Pancreas (tissue), 10 donors: ENCODE measurements around the gene CYTIP. TPM values are rescaled to one million over a fixed set of nuclear protein-coding genes. Genes with fewer than 3 reads are reported as not detected.
"Not testable (repeated sequence)": the region's sequence is repeated elsewhere in the genome, so short reads cannot be mapped to it uniquely, and the experiment has no call there.

Experiments used
- ATAC-seq, 4 donors: fragments of 200-7000 bp; cut with Tn5 transposase; one replicate each; pipeline versions ENCODE4 v1.8.0 to v1.9.1; 2020; ENCODE audit warnings: mild to moderate bottlenecking in 4 of 4, moderate library complexity in 4 of 4
- DNase-seq, 6 donors: peaks; one replicate each; pipeline ENCODE4 v3.0.0-alpha.2; 2020
- FAIRE-seq: peaks from 2 replicates; lab custom pipeline; 2012; peaks lifted over from hg19 to GRCh38; lab: Jason Lieb, UNC
- H3K27ac ChIP-seq, 4 donors: fragments of 200-600 bp; sonication (generic); 1 replicate in 3 of 4; 2 replicates in 1 of 4; pipeline versions ENCODE4 v1.5.0 to v1.8.0; 2020
- H3K27me3 ChIP-seq, 4 donors: fragments of 200-600 bp; one replicate each; pipeline ENCODE4 v1.8.0; 2021
- H3K36me3 ChIP-seq, 3 donors: fragments of 200-600 bp; sonication (generic) in 1 of 3; one replicate each; pipeline versions ENCODE4 v1.5.0 to v1.8.0; 2020 to 2021
- H3K4me1 ChIP-seq, 3 donors: fragments of 200-600 bp; one replicate each; pipeline ENCODE4 v1.8.0; 2021
- H3K4me3 ChIP-seq, 4 donors: fragments of 200-600 bp; sonication (generic) in 2 of 4; one replicate each; pipeline versions ENCODE4 v1.5.0 to v1.8.0; 2020 to 2021
- H3K9me3 ChIP-seq, 4 donors: fragments of 200-600 bp; one replicate each; pipeline ENCODE4 v1.8.0; 2021
- WGBS, 2 donors: extraction: QIAGEN DNeasy Blood & Tissue Kit; methylation state at CpG; one replicate each; pipeline ENCODE4 v1.1.7; 2013; 5-methylcytosine and 5-hydroxymethylcytosine counted together
- intact Hi-C, 3 donors: fragments of 100-400 bp; cut with DNase I; formaldehyde crosslinking; loops; one replicate each; pipeline versions ENCODE4 v1.11.1 to v1.14.2; 2022
- polyA plus RNA-seq, 2 donors: library from polyadenylated mRNA; stranded (reverse); fragments of 200-250 nt; gene quantifications; one replicate each; pipeline ENCODE4 v1.2.3, GENCODE V29; 2013
- total RNA-seq, 6 donors: library from RNA; stranded (reverse); fragmentation: NEBNext Ultra II Directional in 4 of 6; extraction: Animal tissue kit (Norgen Biotek cat#: 25700) in 4 of 6; gene quantifications; one replicate each; pipeline versions ENCODE4 v1.2.1 to v1.2.4, GENCODE V29; 2021 to 2023
- TF ChIP-seq, protein P1 (sequence below), 4 donors: fragments of 200-600 bp; sonication (generic) in 3 of 4; IDR thresholded peaks; one replicate each; pipeline versions ENCODE4 v1.5.0 to v1.8.0; 2021; ENCODE audit warnings: antibody characterized with exemption in 4 of 4
- donor health status: healthy with polysubstance abuse.
- donor health status: DM: no; HTN: no; CAD: no; lungs with moderate emphysema.
- donor health status: DM: no; HTN: no; CAD: no.
- donor health status: control.
- donor health status: control.
- donor health status: Bipolar disorder and iron deficiency.
- donor health status: DM: yes; HTN: yes; CAD: no.
- donor health status: DM: no; HTN: no; CAD: no.
- donor health status: DM: no; HTN: no; CAD: no.
- donor health status: DM: yes; HTN: yes; CAD: no.

CYTIP gene
- total and polyA plus RNA-seq, 8 donors, result 0.47 to 6.4 (median 2.7) TPM

DNA sequence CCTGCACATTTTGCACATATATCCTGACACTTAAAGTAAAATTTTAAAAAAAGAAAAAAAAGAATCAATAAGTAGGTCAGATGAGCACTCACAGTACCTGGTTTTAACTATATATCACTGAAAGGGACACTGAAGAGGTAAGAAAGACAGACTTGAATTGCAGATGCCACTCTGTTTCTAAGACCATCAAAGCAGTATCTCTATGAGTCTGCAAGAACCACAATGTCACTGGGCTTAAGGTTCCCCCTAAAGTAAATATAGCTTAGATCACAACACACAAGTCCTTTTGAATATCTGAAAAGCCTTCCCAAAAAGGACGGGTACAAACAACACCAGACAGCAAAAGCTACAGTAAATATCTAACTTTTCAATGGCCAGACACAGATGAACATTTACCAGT lies 57.6 kb downstream of the CYTIP start:
- no peak for ATAC-seq
- 45 to 47% methylated on average over 1 of the region's 1 CpG for WGBS, 2 donors

DNA sequence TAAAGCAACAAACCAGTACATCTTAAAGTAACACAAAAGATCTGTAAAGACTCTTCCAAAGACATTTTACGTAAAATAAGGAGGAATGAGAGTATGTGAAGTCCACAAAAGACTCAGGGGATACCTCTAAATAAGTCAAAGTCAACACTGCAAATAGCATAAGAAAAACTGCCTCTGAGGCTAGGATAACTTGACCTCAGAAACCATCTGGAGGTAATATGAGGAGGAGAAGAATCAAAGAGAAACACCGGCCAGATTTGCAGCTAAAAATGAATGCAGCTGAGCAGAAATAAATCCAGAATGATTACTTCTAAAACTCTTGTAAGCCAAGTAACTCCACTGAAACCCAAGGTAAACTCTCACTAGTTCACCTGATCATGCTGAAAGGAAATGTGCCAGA lies 66.0 kb downstream of the CYTIP start:
- ATAC-seq (no peak), DNase-seq (no peak), FAIRE-seq (no peak)
- 86 to 90% methylated on average over 2 of the region's 2 CpGs for WGBS, 2 donors
- Histone ChIP-seq H3K27me3 (no peaks in the 10 kb centered on the region), H3K9me3 (no peaks in the 10 kb centered on the region), H3K36me3 (no peaks in the 10 kb centered on the region), H3K4me1 (no peaks in the 10 kb centered on the region), H3K27ac (no peak overlapping the region), H3K4me3 (no peak overlapping the region)
- TF ChIP-seq, protein P1, sequence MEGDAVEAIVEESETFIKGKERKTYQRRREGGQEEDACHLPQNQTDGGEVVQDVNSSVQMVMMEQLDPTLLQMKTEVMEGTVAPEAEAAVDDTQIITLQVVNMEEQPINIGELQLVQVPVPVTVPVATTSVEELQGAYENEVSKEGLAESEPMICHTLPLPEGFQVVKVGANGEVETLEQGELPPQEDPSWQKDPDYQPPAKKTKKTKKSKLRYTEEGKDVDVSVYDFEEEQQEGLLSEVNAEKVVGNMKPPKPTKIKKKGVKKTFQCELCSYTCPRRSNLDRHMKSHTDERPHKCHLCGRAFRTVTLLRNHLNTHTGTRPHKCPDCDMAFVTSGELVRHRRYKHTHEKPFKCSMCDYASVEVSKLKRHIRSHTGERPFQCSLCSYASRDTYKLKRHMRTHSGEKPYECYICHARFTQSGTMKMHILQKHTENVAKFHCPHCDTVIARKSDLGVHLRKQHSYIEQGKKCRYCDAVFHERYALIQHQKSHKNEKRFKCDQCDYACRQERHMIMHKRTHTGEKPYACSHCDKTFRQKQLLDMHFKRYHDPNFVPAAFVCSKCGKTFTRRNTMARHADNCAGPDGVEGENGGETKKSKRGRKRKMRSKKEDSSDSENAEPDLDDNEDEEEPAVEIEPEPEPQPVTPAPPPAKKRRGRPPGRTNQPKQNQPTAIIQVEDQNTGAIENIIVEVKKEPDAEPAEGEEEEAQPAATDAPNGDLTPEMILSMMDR (IDR thresholded peaks at IDR 0.05), result no peak
- intact Hi-C loops, result no loop called here

More for the DNA sequence above, 57.6 kb downstream of the CYTIP start:
- H3K27me3 ChIP-seq, result no peaks in the 10 kb centered on the region
- no peaks in the 10 kb centered on the region for H3K36me3 ChIP-seq
- no peak for DNase-seq
- no peaks in the 10 kb centered on the region for H3K4me1 ChIP-seq
- TF ChIP-seq, protein P1 (IDR thresholded peaks at IDR 0.05), result no peak
- intact Hi-C loops, result no loop called here
- H3K9me3 ChIP-seq, result no peaks in the 10 kb centered on the region
- no peak for FAIRE-seq
- no peak overlapping the region for H3K4me3 ChIP-seq
- no peak overlapping the region for H3K27ac ChIP-seq

DNA sequence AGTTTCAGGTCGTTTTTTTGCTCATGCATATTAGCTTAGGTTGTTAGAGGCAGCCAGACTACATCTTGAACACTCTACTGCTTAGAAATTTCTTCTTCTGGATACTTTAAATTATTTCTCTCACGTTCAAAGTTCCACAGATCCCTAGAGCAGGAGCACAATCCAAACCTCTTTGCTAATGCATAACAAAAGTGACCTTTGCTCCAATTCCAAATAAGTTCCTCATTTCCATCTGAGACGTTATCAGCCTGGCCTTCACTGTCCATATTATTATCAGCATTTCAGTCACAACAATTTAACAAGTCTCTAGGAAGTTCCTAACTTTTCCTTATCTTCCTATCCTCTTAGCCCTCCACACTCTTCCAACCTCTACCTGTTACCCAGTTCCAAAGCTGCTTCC lies 67.8 kb downstream of the CYTIP start:
- 22 to 26% methylated on average over 3 of the region's 3 CpGs for WGBS, 2 donors
- no peaks in the 10 kb centered on the region for H3K9me3 ChIP-seq
- intact Hi-C loops, result no loop called here
- no peak overlapping the region for H3K27ac ChIP-seq
- no peaks in the 10 kb centered on the region for H3K27me3 ChIP-seq
- ATAC-seq (peak in 1 of 4 donors; percentile 34), FAIRE-seq (no peak), DNase-seq (no peak)
- no peak overlapping the region for H3K4me3 ChIP-seq
- no peaks in the 10 kb centered on the region for H3K36me3 ChIP-seq
- no peaks in the 10 kb centered on the region for H3K4me1 ChIP-seq
- TF ChIP-seq, protein P1 (IDR thresholded peaks at IDR 0.05), result no peak

DNA sequence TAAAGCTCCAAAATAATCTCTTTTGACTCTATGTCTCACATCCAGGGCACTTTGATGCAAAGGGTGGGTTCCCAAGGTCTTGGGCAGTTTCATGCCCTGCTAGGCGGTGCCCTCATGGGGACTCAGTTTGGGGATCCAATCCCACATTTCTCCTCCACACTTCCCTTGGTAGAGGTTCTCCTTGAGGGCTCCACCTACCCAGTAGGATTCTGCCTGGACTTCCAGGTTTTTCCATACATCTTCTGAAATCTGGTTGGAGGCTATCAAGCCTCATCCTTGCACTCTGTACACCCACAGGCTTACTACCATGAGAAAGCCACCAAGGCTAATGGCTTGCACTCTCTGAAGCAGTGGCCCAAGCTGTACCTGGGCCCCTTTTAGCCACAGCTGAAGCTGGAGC lies 68.5 kb downstream of the CYTIP start:
- intact Hi-C loops, result no loop called here
- DNase-seq, result no peak
- no peaks in the 10 kb centered on the region for H3K36me3 ChIP-seq
- no peaks in the 10 kb centered on the region for H3K4me1 ChIP-seq
- TF ChIP-seq, protein P1 (IDR thresholded peaks at IDR 0.05), result no peak
- ATAC-seq, result no peak
- no peaks in the 10 kb centered on the region for H3K9me3 ChIP-seq
- H3K4me3 ChIP-seq, result no peak overlapping the region
- H3K27ac ChIP-seq, result no peak overlapping the region
- no peaks in the 10 kb centered on the region for H3K27me3 ChIP-seq
- FAIRE-seq, result no peak
- 88% methylated on average over 1 of the region's 1 CpG; no CpG with 5 or more reads in 1 of the 2 donors for WGBS, 2 donors

DNA sequence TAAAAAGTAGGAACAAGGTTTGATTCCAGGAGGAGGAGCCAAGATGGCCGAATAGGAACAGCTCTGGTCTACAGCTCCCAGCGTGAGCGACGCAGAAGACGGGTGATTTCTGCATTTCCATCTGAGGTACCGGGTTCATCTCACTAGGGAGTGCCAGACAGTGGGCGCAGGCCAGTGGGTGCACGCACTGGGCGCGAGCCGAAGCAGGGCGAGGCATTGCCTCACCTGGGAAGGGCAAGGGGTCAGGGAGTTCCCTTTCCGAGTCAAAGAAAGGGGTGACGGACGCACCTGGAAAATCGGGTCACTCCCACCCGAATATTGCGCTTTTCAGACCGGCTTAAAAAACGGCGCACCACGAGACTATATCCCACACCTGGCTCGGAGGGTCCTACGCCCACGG lies 75.4 kb downstream of the CYTIP start:
- 91 to 92% methylated on average over 13 to 16 of the region's 25 CpGs for WGBS, 2 donors
- FAIRE-seq, DNase-seq, H3K36me3 ChIP-seq, H3K27me3 ChIP-seq, H3K9me3 ChIP-seq, intact Hi-C loops, H3K4me3 ChIP-seq, ATAC-seq, H3K4me1 ChIP-seq, H3K27ac ChIP-seq: not testable (repeated sequence)
